Measurements from ENCODE around the gene IL22RA2.

The IL22RA2 gene

DNA sequence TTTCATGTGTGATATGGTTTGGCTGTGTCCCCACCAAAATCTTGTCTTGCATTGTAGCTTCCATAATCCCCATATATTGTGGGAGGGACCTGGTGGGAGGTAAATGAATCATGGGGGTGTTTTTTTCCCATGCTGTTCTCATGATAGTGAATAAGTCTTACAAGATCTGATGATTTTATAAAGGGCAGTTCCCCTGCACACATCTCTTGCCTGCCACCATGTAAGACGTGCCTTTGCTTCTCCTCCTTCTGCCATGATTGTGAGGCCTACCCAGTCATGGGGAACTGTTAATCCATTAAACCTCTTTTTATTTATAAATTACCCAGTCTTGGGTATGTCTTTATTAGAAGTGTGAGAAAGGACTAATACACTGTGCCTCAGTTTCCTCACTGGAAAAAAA is 4.2 kb upstream of the IL22RA2 start:
- Histone ChIP-seq H4K20me1 (ENCODE audit: insufficient read depth, low read length) (no peaks in the 10 kb centered on the region), H3K9ac (ENCODE audit: low read depth, low read length) (no peak overlapping the region), H3K9me3 (ENCODE audit: insufficient read depth, low read length, severe bottlenecking) (peaks cover 30% of the 10 kb centered on the region), H3K4me1 (ENCODE audit: insufficient read depth, low read length) (no peaks in the 10 kb centered on the region), H3K4me3 (ENCODE audit: low read depth in 1 of 2, low read length in 2 of 2) (no peak overlapping the region), H3K79me2 (ENCODE audit: insufficient read depth, low read length) (no peaks in the 10 kb centered on the region), H2AFZ (ENCODE audit: low read depth, low read length) (no peak overlapping the region), H3K36me3 (ENCODE audit: insufficient read depth, low read length) (no peaks in the 10 kb centered on the region), H3K27ac (ENCODE audit: low read length) (no peak overlapping the region), H3K4me2 (ENCODE audit: insufficient read depth, low read length) (no peak overlapping the region), H3K27me3 (ENCODE audit: insufficient read depth, low read length, poor library complexity) (no peaks in the 10 kb centered on the region)
- no peak for DNase-seq
- no peak for ATAC-seq (ENCODE audit: insufficient read depth, low read depth)
- TF ChIP-seq CTCF (IDR thresholded peaks at IDR 0.05; ENCODE audit: borderline replicate concordance, extremely low read depth, low read length, poor library complexity, severe bottlenecking): no peak
- TF ChIP-seq EZH2 (IDR thresholded peaks at IDR 0.05; ENCODE audit: borderline replicate concordance, low read depth, low read length, severe bottlenecking): no peak

- H3K79me2 ChIP-seq (ENCODE audit: insufficient read depth, low read length): no peaks in the 10 kb centered on the region
- H3K9me3 ChIP-seq (ENCODE audit: insufficient read depth, low read length, severe bottlenecking): peaks cover 21% of the 10 kb centered on the region
- no peak overlapping the region for H3K27ac ChIP-seq (ENCODE audit: low read length)
- H3K27me3 ChIP-seq (ENCODE audit: insufficient read depth, low read length, poor library complexity): no peaks in the 10 kb centered on the region
- H3K9ac ChIP-seq (ENCODE audit: low read depth, low read length): no peak overlapping the region
- no peak for TF ChIP-seq CTCF (IDR thresholded peaks at IDR 0.05; ENCODE audit: borderline replicate concordance, extremely low read depth, low read length, poor library complexity, severe bottlenecking)
- TF ChIP-seq EZH2 (IDR thresholded peaks at IDR 0.05; ENCODE audit: borderline replicate concordance, low read depth, low read length, severe bottlenecking): no peak
- H3K4me3 ChIP-seq (ENCODE audit: low read depth in 1 of 2, low read length in 2 of 2): no peak overlapping the region
- ATAC-seq (ENCODE audit: insufficient read depth, low read depth): no peak
- no peaks in the 10 kb centered on the region for H4K20me1 ChIP-seq (ENCODE audit: insufficient read depth, low read length)
- H3K4me1 ChIP-seq (ENCODE audit: insufficient read depth, low read length): no peaks in the 10 kb centered on the region
- H3K36me3 ChIP-seq (ENCODE audit: insufficient read depth, low read length): no peaks in the 10 kb centered on the region
- no peak for DNase-seq
- no peak overlapping the region for H3K4me2 ChIP-seq (ENCODE audit: insufficient read depth, low read length)
- no peak overlapping the region for H2AFZ ChIP-seq (ENCODE audit: low read depth, low read length)
Measured at GRCh38 chr6:137176729-137177128, 3.3 kb upstream of the IL22RA2 start.

DNA sequence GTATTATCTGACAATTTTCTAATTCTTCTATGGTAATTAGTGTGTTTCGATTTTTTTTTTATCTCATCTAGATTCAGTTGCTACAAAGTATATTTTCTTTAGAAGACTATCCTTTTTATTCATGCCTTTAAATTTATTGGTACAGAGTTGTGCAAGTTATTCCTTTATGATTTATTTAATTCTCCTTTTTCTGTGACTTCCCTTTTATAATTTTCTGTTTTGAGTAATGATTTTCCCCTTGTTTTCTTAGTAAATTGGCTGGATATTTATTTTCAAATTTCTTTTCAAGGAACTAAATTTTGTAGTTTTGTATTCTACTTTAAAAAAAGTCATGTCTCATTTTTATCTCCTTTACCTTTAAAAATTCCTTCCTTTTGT is 2.4 kb upstream of the IL22RA2 start:
- Histone ChIP-seq H4K20me1 (ENCODE audit: insufficient read depth, low read length) (no peaks in the 10 kb centered on the region), H3K4me2 (ENCODE audit: insufficient read depth, low read length) (no peak overlapping the region), H3K9me3 (ENCODE audit: insufficient read depth, low read length, severe bottlenecking) (peaks cover 16% of the 10 kb centered on the region), H3K79me2 (ENCODE audit: insufficient read depth, low read length) (no peaks in the 10 kb centered on the region), H3K4me3 (ENCODE audit: low read depth in 1 of 2, low read length in 2 of 2) (no peak overlapping the region), H3K27ac (ENCODE audit: low read length) (no peak overlapping the region), H3K36me3 (ENCODE audit: insufficient read depth, low read length) (no peaks in the 10 kb centered on the region), H2AFZ (ENCODE audit: low read depth, low read length) (no peak overlapping the region), H3K4me1 (ENCODE audit: insufficient read depth, low read length) (no peaks in the 10 kb centered on the region), H3K9ac (ENCODE audit: low read depth, low read length) (no peak overlapping the region), H3K27me3 (ENCODE audit: insufficient read depth, low read length, poor library complexity) (no peaks in the 10 kb centered on the region)
- no peak for ATAC-seq (ENCODE audit: insufficient read depth, low read depth)
- no peak for TF ChIP-seq EZH2 (IDR thresholded peaks at IDR 0.05; ENCODE audit: borderline replicate concordance, low read depth, low read length, severe bottlenecking)
- no peak for TF ChIP-seq CTCF (IDR thresholded peaks at IDR 0.05; ENCODE audit: borderline replicate concordance, extremely low read depth, low read length, poor library complexity, severe bottlenecking)
- no peak for DNase-seq
